ENCODE data around the gene LBHD2. TPM values are rescaled to one million over a fixed set of nuclear protein-coding genes. Genes with fewer than 3 reads are reported as not detected.

Gene LBHD2
- total and polyA plus RNA-seq, 10 donors: 0.52 to 0.55 TPM; not detected in 8

DNA sequence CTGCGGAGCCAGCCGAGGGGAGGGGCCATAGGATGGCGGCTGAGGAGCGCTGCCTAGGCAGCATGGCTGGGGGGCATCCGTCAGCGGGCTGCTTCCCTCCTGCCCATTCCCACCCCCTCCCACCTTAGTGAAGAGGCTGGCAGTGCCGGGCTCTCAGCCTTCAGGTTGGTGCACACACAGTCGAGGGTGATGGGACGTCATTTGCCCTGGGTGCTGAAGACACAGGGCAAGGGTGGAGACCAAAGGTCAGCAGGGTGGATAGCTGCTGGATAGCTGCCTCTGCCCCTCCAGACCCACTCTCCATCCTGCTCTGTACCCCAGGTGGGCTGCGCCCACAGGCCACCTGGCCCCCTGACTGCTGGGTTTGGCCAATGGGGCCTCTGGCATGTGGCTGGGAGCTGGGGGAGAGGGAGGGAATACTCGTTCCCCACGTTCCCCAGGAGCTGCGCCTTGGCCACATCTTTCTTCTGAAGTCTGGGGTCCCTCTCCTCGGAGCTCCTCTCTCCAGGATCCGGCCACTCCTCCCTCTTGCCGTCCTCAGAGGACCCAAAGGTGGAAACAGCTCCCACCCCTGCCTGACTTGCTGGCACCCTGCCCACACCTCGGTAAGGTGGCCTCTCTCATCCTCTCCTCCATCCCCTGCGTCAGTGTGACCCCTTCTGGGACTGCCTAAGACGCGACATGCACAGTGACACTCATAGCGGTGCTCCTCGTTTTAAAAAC lies 15.5 kb upstream of the LBHD2 start:
- intact Hi-C loops (cut with DNase I; ENCODE audit: low total_unique reads): no loop called here

DNA sequence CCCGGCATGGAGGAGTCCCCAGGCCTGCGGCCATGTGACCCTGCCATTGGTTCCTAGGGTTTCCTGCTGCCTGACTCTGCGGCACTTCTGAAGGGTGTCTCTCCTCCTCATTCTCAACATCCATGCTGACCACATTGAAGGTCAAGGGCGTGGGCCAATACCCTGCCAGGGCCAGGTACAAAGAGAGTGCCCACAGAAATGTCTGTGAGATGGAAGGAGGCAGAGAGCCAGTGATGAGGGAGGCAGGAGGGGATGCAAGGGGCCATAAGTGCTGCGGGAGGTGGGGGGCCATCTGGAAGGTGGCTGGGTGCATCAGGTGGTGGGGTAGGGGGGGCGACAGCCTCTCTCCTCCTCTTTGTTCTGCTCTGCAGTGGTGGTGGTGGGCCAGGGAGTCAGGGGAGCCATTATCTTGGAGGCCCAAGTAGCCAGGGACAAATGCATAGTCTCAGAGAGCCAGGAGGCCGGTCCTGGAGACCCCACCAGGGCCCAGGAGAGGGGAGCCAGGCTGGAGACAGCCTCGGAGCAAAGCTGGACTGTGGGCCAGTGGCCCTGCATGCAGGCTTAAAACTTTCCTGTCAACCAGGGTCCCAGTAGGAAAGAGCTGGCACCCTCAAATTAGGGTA lies 13.6 kb upstream of the LBHD2 start:
- DNase-seq: peak; percentile 67
- no peak for TF ChIP-seq POLR2A (IDR thresholded peaks at IDR 0.05)
- 73 to 92% (median 81%) methylated on average over 5 to 8 of the region's 8 CpGs for WGBS, 5 donors
- Histone ChIP-seq H3K27me3 (replicated peaks in 1 of 7) (peaks cover 0 to 27% (median 0%) of the 10 kb centered on the region in 7 donors), H3K27ac (peak overlapping the region in 2 of 8 donors; percentile 24 to 55), H3K4me3 (no peak overlapping the region), H3K4me1 (peaks cover 0 to 60% (median 35%) of the 10 kb centered on the region in 6 donors), H3K9me3 (no peaks in the 10 kb centered on the region), H3K36me3 (no peaks in the 10 kb centered on the region)
- intact Hi-C loops (cut with DNase I; ENCODE audit: low total_unique reads): loop anchor here (10.0 kb wide), 1 partner anchor 224 kb away; no protein-coding TSS in a partner anchor

More for the DNA sequence above, 15.5 kb upstream of the LBHD2 start:
- H3K9me3 ChIP-seq: no peaks in the 10 kb centered on the region
- 78 to 82% (median 81%) methylated on average over 21 to 22 of the region's 22 CpGs for WGBS, 5 donors
- TF ChIP-seq, protein P1, sequence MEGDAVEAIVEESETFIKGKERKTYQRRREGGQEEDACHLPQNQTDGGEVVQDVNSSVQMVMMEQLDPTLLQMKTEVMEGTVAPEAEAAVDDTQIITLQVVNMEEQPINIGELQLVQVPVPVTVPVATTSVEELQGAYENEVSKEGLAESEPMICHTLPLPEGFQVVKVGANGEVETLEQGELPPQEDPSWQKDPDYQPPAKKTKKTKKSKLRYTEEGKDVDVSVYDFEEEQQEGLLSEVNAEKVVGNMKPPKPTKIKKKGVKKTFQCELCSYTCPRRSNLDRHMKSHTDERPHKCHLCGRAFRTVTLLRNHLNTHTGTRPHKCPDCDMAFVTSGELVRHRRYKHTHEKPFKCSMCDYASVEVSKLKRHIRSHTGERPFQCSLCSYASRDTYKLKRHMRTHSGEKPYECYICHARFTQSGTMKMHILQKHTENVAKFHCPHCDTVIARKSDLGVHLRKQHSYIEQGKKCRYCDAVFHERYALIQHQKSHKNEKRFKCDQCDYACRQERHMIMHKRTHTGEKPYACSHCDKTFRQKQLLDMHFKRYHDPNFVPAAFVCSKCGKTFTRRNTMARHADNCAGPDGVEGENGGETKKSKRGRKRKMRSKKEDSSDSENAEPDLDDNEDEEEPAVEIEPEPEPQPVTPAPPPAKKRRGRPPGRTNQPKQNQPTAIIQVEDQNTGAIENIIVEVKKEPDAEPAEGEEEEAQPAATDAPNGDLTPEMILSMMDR (IDR thresholded peaks at IDR 0.05 in 8 of 11, conservative IDR thresholded peaks at IDR 0.05 in 3 of 11): no peak
- TF ChIP-seq POLR2AphosphoS5 (IDR thresholded peaks at IDR 0.05) (no peak), POLR2A (IDR thresholded peaks at IDR 0.05) (no peak)
- H3K27ac ChIP-seq: no peak overlapping the region
- peaks cover 0 to 43% (median 18%) of the 10 kb centered on the region in 6 donors for H3K4me1 ChIP-seq
- H3K27me3 ChIP-seq (replicated peaks in 1 of 7): peaks cover 0 to 10% (median 0%) of the 10 kb centered on the region in 7 donors
- peak; percentile 55 for DNase-seq
- no peak overlapping the region for H3K4me3 ChIP-seq
- no peaks in the 10 kb centered on the region for H3K36me3 ChIP-seq

DNA sequence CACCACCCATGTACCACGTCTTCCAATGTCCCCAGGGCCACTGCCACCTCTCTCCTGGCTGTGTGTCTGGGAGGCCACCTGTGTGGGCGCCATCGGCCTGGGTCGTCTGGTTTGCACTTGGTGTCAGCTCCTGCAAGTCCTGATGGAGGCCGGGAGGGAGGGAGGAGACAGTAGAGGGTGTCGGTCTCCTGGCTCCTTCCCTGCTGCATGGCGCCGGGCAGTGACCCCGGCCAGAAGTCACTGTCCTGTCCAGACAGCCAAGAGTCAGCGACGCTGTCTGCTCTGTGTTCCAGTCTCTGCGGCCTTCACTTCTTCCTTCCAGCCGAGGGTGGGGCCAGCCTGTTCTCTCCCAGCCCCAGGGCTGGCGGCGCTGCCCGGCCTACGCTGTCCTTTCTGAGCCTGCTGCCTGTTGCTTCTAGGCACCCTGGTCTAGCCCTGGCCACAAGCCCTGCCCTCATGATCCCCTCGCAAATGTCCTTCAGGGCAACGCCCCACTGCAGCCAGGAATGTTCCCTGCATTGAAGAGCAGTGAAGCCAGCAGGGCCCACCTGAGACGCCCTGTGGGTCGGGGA lies 13.0 kb upstream of the LBHD2 start:
- Histone ChIP-seq H3K27me3 (replicated peaks in 1 of 7) (peaks cover 0 to 33% (median 0%) of the 10 kb centered on the region in 7 donors), H3K36me3 (no peaks in the 10 kb centered on the region), H3K27ac (peak overlapping the region in 5 of 8 donors; percentile 24 to 61 (median 44)), H3K9me3 (no peaks in the 10 kb centered on the region), H3K4me3 (no peak overlapping the region), H3K4me1 (peaks cover 5 to 65% (median 42%) of the 10 kb centered on the region in 6 donors)
- peak in 2 of 3 donors; percentile 54 to 70 for TF ChIP-seq POLR2AphosphoS5 (IDR thresholded peaks at IDR 0.05)
- TF ChIP-seq POLR2A (IDR thresholded peaks at IDR 0.05): no peak
- TF ChIP-seq, protein P1 (IDR thresholded peaks at IDR 0.05 in 8 of 11, conservative IDR thresholded peaks at IDR 0.05 in 3 of 11): no peak
- WGBS, 5 donors: 70 to 100% (median 80%) methylated on average over 1 to 21 of the region's 21 CpGs
- peak; percentile 76 for DNase-seq
- intact Hi-C loops (cut with DNase I; ENCODE audit: low total_unique reads): loop anchor here (10.0 kb wide), 1 partner anchor 224 kb away; no protein-coding TSS in a partner anchor

- peaks cover 7 to 61% (median 42%) of the 10 kb centered on the region in 6 donors for H3K4me1 ChIP-seq
- peak; percentile 66 for DNase-seq
Measured at GRCh38 chr14:103071544-103072251, 12.3 kb upstream of the LBHD2 start.

More at GRCh38 chr14:103071544-103072251, 12.3 kb upstream of the LBHD2 start:
- intact Hi-C loops (cut with DNase I; ENCODE audit: low total_unique reads): loop anchor here (10.0 kb wide), 1 partner anchor 223 kb away; no protein-coding TSS in a partner anchor
- Histone ChIP-seq H3K27me3 (replicated peaks in 1 of 7) (peaks cover 0 to 40% (median 0%) of the 10 kb centered on the region in 7 donors), H3K27ac (peak overlapping the region in 5 of 8 donors; percentile 24 to 61 (median 44)), H3K9me3 (no peaks in the 10 kb centered on the region), H3K36me3 (no peaks in the 10 kb centered on the region), H3K4me3 (no peak overlapping the region)
- TF ChIP-seq POLR2AphosphoS5 (IDR thresholded peaks at IDR 0.05) (no peak), POLR2A (IDR thresholded peaks at IDR 0.05) (no peak)
- TF ChIP-seq, protein P1 (IDR thresholded peaks at IDR 0.05 in 8 of 11, conservative IDR thresholded peaks at IDR 0.05 in 3 of 11): no peak
- 72 to 82% (median 78%) methylated on average over 19 to 32 of the region's 32 CpGs for WGBS, 5 donors
